HG02970 (cell line): ENCODE data around the gene KRT13.

ENCODE experiments used
- ATAC-seq: cut with Tn5 transposase; IDR thresholded peaks from one replicate; pipeline ENCODE4 v1.9.1; 2021; ENCODE audit warnings: mild to moderate bottlenecking, moderate library complexity, moderate number of reproducible peaks; ENCODE audit not compliant: unreplicated experiment, low FRiP score

The KRT13 gene

DNA sequence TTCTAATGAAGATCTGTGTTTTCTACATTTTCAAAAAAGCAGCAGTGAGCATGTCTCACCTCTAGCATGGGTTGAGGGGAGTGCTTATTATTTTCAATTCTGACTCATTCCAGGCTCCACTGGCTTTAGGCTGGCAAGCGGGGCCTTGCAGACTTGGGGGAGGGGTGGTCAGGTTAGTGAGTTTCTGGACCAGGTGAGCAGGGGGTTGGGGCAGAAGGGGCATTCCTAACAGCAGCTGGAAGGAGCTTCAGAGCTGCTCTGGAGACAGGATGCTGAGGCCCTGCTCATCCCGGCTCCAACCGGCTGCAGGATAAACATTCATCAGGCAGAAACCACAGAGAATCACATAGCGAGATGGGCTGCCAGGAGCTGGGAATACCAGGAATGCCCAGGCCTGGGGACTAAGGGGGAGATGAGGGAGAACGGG lies 33.2 kb upstream of the KRT13 start:
- ATAC-seq, result no peak

DNA sequence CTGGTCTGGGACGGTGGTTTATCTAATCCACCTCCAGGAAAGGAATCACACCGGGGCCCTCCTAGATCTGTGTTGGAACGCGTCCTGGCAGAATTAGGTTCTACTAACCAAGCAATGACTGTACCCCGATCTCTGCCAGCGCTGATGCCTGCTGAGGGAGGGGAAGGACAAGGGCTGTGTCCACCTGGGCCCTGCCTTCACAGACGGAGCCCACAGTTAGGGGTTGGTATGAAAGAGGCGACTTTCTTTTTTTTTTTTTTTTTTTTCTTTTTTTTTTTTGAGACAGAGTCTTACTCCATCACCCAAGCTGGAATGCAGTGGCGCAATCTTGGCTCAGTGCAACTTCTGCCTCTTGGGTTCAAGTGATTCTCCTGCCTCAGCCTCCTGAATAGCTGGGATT lies 32.6 kb upstream of the KRT13 start:
- no peak for ATAC-seq

DNA sequence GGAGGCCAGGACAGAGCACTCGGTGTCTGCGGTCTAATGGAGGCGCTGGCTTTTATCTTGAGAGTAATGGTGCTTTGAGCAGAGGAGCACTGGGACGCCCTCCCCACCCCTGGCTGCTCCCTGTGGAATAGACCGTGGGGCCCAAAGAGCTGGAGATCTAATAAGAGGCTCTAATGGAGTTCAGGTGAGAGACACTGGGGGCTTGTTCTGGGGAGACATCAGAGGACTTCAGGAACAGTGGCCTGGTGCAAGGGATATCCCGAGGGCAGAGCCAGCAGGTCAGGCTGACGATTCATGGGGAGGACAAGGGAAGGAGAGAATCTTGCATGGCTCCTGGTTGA lies 32.2 kb upstream of the KRT13 start:
- ATAC-seq, result no peak

DNA sequence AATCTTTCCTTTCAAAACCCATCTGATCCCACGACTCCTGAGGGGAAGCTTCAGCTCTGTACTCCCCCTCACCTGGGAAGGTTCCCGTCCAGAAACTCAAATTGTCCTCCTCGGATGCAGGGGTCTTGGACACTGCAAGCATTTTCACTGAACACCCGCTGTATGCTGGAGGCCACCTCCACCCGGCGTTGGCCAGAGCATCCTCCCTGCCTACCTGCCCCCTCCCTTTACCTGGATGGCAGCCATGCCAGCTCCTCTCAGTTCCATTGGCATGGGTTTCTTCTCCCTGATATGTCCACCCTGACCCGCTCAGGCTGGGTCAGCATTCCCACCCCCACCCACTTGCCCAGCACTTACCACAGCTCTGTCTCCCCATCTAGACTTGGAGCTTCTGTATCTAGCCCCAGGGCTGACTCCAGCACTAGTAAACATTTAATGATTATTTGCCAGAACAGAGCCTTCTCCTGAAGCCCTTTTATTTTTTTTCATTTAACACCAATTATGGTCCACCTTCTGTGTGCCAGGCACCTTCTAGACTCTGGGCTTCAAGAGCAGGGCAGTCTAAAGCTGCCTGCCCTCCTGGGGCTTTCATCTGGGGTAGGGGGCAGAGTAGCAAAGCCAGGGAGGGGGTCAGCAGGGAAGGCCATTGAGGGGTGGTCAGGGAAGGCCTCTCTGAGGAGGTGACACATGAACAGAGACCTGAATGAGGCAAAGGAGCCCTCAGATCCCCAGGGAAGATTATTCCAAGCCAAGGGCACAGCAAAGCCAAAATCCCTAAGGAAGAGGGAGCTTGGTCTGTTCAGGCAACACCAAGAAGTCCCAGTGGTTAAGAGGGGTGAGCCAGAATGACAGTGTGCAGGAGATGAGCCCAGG lies 31.6 kb upstream of the KRT13 start:
- ATAC-seq, result no peak

DNA sequence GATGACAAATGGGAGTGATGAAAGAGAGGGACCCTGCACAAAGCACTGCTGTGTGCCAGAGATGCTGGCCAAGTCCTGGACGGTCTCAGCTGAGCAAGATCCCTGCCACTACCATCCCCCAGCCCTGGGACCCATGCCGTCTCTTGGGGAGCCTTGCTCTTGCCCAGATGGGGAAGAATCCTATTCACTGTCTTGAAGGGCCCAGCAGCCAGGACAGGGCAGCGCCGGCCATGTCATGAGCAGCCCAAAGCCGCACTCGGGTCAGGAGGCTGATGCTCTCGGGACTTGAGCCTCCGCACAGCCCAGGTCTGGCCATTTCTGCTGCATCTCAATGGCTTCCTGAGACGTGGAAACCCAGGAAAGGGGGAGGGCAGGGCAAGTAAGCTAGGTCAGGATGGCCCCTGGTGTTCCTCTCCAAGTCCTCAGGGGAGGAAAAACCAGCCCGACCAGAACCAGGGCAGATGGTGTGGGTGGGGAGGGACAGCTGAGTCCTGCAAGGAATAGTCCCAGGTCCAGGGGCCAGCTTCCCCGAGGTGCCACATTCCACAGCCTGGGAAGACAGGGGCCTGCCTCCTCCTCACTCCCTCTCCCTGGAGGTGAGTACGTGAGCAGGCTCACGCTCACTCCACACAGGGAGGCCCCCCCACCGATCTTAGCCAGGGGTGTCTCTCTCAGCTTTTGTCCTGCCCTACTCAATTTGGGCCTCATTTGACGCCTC lies 30.5 kb upstream of the KRT13 start:
- no peak for ATAC-seq

DNA sequence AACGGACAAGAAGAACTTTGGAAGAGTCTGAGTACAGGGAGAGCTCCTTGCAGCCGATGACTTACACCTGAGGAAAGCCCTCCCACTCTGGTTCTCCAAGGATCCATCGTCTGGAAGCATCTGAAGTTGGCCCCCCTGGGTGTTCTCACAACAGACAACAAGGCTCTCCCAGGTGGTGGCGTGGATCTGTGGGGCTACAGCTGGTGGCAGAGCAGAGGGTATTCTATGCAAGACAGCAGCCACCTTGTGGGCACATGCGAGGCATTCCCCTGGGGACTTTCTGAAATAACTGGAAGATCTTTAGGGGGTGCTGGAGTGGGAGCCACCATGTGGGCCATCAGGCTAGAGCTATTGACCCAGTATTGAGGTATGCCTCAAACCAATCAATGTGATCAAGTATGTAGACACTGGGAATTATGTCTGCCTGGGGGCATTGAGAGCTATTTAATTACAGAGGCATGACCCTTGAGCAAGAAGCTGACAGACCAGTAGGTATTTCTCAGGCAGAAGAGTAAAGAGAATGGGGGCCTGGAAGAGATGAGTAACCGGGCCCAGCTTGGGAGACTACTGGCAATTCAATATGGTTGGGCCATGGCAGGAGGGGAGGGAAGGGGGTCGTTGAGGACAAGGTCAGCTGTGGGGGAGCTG lies 29.6 kb upstream of the KRT13 start:
- no peak for ATAC-seq

DNA sequence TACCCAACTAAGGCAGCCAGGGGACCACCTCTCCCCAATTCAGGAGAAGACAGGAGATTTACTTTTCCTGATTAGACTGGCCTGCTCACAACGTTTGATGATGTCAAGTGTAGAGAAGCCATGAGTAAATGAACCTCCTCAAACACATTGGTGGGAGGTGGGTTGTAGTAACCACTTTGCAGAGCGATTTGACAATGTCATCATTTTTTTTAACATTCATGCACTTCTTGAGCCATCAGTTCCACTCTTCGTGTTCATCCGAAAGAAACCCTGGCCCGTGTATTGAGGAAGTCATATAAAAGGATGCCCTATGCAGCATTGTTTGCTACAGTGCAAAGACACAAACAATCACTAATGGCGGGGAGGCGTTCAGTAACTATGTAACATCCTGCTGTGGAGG lies 28.2 kb upstream of the KRT13 start:
- no peak for ATAC-seq

DNA sequence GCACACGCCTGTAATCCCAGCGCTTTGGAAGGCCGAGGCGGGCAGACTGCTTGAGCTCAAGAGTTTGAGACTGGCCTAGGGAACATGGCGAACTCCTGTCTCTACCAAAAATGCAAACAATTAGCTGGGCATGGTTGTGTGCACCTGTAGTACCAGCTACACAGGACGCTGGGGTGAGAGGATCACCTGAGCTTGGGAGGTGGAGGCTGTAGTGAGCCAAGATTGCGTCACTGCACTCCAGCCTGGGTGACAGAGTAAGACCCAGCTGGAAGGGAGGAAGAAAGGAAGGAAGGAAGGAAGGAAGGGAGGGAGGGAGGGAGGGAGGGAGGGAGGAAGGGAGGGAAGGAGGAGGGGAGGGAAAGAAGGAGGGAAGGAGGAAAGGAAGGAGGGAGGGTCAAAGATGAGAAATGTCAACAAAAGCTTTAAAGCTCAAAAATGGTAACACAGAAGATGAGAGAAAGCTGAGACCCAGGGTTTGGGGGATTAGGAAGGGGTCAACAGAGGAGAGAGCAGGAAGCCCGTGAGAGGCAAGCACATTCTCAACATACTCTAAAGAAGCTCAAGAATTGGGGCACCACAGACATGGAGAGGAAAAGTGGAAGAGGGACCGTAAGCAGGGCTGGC lies 27.6 kb upstream of the KRT13 start:
- no peak for ATAC-seq

DNA sequence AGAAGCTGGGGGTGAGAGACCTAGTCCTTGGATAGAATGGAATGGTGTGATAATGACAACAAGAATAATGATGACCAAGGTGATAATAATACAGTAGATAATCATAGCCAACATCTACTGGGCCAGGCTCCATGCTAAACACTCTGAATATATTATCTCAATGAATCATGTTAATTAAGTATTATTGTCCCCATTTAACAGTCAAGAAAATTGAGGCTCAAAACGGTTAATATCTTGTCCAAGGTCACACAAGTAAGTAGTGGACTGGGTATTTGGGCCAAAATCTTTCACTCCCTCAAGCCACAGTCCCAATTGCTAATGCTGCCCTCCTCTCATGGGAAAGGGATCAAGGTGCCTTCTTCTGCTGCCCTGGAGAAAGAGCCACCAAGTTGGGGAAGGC lies 26.6 kb upstream of the KRT13 start:
- ATAC-seq, result no peak

DNA sequence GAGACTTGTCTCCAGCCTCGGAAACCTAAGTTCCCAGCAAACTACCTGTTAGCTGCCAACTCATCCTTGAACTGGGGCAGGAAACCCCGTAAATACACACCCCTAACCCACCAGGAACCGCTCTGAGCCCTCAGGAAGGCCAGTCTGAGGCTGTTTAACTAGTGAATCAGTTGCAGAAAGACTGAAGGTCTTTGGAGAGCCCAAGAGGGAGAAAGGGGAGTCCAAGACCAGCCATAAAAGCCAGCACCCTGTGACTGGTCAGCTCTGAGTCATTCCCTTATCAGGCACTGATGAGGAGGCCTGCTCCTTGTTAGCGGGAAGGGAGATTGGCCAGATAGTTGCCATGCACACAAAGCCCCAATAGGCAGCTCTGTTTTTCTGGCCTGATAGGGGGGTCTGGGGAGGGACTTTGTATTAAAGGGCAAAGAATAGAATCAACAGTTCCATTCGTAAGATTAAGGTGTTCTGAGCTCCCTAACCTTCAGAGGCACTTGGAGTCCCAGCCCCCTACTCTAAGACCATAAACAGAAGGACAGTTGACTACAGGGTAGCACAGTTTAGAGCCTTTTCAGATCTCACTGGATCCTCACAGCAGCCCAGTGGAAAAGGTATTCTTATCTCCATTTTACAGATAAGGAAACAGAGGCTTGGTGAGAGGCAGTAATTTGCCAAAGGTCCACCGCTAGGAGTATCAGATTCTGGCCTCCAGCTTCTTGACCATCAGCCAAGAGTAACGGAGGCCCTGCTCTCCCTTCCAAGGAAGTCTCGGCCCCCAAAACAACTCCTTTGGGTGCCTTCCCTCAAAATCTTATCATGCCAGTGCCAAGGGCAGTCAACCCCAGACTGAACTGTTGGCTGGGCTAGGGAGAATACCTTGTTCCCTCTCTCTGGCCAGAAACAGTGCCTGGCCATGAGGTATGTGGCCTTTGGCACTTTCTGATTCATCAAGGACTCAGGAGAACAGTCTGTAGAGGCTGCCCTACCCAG lies 24.9 kb upstream of the KRT13 start:
- no peak for ATAC-seq

DNA sequence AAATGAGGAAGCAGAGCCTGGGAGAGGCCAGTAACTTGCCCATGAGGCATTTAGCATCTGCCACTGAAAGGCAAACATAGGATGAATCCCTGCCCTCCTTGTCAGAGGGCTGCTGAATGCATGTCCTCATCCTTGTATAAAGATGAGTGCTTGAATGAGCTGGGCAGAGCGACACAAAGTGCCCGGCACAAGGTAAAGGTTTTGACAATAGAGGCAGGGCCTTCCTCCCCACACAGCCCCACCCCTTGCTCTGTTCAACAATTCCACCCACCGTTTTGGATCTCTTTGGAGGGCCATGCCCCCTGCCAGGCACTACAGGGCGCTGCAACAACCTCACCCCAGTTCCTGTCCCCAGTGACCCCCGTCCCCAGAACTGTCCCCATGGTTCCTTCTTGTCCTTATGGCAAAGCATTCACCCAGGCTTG lies 24.1 kb upstream of the KRT13 start:
- ATAC-seq, result no peak

DNA sequence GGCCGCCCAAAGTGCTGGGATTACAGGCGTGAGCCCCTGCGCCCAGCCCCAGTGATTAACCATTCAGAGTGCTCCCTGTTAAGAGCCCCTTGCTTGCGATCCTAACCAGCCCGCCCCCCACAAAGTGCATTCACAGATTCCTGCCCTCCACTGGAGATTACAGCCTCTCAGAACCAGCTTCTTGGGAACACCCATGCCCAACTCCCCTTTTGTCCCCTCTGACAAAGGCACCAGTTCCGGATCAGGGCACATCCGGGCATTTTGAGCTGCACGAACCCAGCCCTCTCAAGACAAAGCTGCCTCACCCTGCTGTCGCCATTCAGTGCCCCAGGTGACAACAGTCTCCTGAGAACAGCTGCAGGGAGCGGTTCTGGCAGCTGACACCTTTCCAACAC lies 23.5 kb upstream of the KRT13 start:
- no peak for ATAC-seq

DNA sequence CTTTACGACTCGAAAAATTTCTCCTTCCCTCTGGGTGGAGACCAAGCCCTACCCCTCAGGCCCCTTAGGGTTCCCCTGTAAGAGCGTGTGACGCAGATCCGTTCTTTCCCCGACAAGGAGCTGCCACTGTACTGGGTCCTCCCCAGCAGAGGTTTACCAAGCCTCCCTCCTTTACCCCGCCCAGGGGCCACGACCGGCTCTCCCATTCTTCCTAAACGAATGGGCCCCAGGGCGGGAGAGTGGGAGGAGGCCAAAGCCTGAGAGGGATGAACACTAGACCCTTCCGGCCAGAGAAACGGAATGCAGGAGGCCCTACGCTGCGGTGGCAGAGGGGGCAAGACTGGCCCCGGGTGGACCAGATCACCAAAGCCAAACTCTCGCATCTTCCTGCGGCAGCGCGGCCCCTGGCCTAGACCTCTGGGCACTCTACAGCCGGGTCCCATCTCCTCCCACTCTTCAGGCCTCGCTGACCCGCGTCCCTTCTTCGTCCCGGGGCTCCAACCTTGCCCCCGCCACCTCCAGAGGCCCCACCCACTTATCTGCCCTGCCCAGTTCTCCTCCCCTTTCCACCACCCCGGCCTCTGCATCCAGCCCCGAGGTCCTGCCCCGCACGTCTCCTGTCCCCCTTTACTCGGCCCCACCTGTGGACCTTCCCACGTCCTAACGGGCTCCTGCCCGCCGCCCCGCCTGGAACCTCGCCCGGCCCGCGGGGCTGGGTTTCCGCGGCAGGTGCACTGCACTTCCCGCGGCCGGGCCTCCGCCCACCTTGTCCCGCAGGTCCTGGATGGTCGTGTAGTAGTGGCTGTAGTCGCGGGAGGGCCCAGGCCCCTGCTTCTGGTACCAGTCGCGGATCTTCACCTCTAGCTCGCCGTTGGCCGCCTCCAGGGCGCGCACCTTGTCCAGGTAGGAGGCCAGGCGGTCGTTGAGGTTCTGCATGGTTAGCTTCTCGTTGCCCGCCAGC lies 21.9 kb upstream of the KRT13 start:
- ATAC-seq, result no peak

DNA sequence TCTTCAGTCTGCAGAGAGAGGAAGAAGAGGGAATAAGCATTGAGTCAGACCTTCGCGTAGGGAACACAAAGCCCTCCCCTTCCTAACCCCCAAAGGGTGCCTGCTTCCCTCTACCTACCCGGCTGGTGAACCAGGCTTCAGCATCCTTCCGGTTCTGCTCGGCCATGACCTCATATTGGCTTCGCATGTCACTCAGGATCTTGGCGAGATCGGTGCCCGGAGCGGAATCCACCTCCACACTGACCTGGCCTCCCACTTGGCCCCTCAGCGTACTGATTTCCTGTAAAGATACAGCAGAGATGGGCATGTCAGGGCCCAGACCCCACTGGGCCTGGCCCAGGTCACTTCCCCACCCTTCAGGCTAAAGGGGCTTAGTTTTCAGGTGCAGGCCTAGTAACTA lies 18.8 kb upstream of the KRT13 start:
- ATAC-seq, result no peak

DNA sequence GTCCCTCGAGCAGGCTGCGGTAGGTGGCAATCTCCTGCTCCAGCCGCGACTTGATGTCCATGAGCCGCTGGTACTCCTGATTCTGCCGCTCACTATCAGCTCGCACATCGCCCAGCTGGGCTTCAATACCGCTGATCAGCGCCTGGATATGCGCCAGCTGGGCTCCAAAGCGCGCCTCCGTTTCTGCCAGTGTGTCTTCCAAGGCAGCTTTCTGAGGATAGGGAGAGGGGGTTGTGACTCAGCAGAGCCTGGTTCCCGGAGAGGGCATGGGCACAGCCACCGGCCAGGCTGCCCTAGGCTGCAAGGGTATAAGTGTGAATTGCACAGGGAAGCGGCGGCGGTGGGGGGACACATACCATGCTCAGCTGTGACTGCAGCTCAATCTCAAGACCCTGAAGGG lies 18.4 kb upstream of the KRT13 start:
- no peak for ATAC-seq

DNA sequence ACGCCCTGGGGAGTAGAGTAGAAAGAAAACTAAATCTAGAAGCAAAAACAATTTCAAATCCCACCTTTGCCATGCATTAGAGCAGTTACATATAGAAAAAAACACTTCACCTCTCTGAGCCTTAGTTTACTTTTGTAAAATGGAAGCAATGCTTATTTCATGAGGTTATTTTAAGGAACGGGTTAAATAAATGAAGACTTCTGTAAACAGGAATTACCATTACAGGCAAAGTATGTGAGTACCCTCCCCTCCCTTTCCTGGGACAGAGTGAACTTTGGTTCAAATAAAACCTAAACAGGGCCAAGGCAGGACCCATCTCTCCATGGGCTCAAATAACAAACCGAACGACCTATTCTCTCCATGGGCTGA lies 17.8 kb upstream of the KRT13 start:
- no peak for ATAC-seq

DNA sequence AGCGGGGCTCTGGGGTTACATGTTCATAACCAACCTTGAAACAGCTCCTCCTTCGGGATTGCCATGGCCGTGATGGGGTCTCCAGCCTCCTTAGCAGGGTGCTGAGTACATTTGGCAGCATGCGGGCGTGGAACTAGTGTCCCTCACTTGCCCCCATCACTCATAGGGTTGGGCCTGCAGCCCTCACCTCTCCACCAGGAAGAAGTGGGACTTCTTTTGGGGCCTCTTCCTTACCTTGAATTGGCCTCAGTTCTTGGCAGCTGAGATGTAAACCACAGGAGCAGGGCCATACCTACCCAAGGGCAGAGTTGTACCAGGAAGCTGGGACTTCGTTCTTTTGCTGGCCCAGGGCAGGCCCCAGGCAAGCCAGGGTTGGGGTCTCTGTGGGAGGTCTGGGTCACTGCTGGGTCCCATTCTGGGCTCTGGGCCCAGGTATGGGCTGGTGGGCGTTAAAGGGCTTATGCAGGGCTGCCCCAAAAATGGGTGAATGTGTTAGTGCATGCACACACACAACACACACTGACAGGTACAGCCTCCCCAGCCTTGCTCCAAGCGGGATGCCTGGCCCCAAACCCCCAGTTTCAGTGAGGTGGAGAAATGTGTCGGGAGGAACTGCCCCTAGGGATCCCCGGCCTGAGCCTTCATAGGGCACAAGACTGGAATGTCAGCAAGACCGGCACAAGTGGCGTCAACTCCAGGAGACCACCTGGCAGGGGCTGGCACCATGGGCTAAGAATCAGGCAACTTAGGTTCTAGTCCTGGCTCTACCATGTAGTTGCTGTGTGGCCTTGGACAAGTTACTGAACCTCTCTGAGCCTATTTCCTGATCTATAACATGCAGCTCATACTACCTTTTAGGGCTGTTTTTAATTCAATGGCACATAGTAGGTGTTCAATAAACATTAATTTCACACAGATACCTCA lies 17.2 kb upstream of the KRT13 start:
- ATAC-seq, result no peak
